ENCODE measurements around the gene TNFRSF11A.

TNFRSF11A gene

DNA sequence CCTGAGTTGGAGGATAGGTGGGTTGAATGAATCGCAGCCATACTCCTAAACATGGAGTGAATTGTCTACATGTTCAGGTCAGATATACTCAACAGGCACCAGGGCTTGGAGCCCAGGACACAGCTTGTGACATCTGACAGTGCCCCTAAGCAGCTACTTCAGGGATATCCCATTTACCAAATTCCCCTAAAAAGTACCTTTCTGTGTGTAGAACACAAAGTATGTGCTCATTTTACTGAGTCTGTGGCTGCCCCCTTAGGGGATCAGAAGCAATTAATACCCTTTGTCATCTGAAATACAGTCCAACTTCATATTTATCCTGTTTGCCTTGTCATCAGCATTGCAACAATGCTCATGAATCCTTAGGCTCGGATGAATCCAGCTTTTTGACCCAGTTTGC is 20.8 kb downstream of the TNFRSF11A start:
- no peak for DNase-seq

DNA sequence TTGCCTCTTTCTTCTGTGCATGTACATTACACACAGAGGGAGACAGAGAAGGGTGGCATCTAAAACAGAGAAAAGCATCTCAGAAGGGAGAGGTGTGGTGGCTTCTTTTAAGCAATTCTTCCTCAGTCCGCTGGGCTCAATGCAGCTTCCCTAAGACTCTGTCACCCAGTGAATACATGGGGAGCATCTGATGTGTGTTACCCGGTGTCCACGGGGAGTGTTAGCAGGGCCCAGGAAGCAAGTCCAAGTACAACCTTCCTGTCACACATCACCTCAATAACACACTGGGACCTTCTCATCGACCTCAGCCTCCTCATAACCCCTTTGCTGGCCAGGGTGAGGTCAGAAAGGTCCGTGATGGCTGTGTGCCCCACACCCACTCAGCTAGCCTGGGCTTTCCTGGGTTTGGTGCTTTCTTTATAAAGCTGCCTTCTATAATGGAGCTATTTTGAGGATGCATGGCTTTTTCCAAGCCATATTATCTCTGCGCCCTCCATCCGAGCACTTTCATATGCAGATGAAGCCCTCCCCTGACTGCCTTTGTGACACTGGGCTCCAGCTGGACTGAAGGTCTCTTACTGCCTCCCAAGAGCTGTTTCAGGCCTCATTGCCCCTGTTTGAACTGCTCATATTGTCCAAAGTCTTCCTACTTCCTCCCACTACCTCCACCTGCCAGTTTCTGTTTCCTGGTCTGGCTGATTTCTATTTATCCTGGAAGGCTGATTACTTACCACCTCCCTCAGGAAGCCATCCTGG is 21.4 kb downstream of the TNFRSF11A start:
- DNase-seq = peak; percentile 26

DNA sequence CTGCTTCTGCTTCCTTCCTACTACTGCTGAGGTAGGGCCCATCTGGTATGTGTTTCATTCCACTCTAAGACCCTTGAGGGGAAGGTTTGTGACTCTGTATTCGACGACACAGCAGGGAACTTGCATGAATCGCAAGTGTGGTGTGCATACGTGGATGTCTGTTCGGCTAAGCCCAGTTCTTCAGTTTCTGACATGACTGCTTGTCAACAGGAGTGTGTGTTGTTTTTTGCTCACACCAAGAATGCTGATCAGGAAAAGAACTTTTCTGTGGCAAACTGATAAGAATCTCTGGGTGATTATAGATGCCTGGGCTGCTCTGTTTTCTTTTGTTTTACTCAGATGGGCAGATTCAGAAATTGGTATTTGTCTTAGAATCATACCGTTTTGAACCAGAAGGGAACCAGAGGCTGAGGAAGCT is 22.0 kb downstream of the TNFRSF11A start:
- DNase-seq = no peak

DNA sequence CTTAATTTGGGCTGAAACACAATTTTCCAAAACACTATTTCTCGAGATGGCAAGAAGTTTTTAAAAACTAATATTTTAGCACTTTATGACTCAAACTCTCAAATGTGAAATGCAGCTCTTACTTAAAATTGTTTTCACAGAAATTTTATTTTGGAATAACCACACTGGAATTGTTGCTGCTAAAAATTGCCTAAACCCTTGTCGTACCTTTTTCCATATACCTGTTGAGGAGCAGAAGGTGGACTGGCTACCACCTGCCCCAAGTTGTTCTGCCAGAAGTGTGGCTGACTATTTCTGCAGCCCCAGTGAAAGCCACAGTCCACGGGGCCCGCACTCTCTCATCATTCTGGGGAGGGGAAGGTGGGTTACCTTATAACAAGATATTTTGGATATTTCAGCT is 23.4 kb downstream of the TNFRSF11A start:
- DNase-seq = no peak

DNA sequence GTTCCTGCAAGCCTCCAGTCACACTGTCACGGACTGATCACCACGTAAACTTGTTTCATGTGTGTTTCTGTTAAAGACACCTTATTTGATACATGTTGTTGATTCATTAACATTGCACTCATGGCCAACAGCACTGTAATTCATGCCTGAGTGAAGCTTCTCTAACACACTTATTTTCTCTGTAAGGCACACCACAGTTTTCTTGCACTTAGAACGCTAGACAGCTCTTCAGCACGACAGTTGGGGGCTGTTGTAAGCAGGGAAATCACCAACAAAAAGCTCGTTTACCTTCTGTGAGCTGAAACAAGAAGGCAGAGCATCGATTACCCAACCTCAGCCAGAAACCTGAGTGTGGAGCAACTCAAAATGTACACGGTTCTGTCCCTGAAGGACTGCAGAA is 28.1 kb downstream of the TNFRSF11A start:
- no peak for DNase-seq

DNA sequence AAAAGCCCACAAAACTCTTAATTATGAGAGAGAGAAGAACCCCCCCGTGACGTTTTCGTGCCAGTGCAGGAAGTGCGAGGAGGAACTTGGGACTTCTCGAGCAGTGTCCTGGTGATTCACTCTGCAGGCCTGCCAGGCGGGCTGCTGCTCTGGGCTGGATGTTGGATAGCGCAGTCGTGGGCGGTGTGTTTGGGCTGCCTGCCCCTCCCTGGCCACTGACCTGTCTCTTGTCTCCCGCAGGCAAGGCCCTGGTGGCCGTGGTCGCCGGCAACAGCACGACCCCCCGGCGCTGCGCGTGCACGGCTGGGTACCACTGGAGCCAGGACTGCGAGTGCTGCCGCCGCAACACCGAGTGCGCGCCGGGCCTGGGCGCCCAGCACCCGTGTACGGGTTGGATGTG is 29.0 kb downstream of the TNFRSF11A start:
- DNase-seq = no peak

DNA sequence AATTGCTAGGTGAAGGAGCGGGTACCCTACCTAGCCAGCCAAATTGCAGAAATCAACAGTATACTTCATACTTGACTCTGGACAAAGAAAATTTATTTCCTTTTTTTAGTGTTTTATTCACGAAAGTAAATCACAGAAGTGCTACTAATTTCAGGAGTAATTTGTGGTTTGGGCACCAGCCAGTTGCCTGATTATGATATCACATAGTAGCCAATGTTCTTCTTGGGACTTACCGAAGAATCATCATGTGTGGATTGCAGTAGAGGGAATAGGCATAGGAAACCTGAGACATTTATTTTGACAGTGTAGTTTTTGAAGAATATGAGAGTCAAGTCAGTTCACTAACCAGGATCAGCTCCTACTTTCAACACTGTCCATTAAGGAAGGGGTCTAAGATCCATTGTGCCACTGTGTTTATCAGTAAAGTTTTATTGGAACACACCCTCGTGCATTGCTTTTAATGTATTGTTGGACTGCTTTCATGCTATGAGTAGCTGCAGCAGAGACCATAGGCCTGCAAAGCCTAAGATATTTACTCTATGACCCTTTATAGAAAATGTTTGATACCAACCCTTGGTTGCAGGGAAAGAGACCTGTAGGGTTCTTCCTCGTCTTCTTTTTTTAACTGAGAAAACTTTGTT is 32.1 kb downstream of the TNFRSF11A start:
- DNase-seq = no peak

DNA sequence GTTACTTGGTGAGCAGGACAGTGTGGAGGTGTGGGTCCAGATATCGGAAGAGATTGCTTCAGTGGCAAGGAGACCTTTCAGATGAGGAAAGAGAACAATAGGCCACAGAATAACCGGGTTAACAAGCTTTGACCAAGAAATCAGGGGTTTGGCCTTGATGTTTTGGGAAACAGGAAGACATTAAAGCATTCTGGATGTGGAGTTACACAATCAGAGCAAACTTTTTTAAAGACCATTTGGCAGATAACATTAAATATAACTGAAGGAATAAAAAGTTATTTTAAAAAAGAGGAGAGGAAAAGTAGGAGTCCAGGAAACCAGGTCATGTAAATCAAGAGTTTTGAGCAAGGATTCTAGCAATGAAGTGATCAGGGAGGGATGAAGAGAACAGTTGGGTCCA is 35.7 kb downstream of the TNFRSF11A start:
- DNase-seq = no peak

DNA sequence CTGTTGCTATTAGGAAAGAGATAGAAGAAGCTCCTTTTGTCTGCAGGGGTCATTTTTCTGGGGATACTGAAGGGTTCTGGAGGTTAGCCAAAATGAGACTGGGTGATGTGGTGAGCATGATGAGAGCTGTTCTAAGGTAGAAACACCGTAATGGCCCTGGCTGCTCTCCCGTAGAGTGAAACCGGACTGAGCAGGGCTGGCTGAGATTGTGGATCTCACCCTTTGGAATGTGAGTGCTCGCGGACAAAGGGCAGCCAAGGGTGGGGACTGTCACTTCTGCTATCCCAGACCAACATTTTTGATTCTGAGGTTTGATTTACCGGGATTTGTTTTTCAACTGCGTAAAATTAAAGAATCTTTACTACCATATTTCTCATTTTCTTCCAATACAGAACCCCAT is 36.2 kb downstream of the TNFRSF11A start:
- no peak for DNase-seq

DNA sequence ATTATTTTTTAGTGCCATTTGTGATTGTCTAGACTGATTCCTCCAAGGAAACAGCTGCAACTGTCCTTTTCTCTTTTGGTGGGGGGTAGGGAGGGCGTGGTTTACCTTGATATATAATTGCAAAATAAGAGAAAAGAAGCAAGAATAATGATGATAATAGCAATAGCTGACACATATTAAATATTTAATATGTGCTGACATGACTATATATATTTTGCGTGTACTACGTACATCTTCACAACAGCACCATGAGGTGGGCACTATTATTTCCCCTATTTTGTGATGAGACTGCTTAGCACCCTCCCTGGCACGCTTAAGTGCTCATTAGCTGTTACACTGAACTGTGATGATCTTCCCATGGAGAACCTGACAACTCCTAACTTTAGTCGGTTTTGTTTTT is 39.4 kb downstream of the TNFRSF11A start:
- no peak for DNase-seq

DNA sequence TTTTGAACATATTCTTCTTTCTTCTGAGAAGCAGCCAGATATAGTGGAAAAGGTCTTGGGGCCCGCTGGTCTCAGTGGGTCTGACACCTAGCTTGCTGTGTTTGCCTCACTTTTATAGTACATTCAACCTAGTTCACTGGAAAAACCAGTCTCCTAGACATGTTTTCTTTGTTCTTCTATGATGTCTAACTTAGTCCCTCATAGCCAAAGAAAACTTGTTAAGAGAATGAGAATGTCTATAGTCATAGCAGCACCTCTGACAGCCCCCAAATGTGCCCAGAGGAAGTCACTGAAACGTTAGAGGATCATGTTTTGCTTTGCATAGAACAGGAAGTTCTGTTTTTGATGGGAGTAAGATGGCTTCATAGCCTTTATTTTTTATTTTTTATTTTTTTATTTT is 40.3 kb downstream of the TNFRSF11A start:
- DNase-seq = no peak

DNA sequence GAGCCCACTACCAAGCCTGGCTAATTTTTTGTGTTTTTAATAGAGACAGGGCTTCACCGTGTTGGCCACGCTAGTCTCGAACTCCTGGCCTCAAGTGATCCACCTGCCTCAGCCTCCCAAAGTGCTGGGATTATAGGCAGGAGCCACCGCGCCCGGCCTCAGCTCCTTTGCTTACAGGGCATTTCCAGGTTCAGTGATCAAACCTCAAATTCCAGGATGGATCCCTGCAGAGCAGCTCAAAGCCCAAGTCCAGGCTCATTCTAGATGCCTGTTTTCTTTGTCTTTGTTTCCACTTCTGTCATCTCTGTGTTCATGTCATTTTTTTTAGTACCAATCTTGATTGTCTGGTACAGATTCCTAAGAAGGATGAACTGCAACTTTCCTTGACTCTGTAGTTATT is 41.9 kb downstream of the TNFRSF11A start:
- no peak for DNase-seq

DNA sequence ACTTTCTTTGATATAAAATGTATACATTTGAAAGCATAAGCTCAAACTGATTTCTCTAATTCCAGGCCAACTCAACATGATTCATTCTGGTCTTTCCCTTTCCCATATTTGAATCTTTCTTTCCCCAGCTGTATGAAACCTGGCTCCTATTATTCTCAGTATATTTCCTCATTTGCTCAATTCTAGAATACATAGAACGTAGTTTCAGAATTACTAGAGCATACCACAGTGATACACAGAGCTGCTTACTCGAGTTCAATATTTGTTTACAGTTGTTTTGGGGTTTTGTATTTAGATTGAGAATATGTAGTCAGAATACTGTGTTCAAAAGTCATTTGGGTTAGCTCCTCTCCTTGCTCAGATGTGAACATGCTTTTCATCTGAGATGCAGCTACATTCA is 43.0 kb downstream of the TNFRSF11A start:
- DNase-seq = no peak

DNA sequence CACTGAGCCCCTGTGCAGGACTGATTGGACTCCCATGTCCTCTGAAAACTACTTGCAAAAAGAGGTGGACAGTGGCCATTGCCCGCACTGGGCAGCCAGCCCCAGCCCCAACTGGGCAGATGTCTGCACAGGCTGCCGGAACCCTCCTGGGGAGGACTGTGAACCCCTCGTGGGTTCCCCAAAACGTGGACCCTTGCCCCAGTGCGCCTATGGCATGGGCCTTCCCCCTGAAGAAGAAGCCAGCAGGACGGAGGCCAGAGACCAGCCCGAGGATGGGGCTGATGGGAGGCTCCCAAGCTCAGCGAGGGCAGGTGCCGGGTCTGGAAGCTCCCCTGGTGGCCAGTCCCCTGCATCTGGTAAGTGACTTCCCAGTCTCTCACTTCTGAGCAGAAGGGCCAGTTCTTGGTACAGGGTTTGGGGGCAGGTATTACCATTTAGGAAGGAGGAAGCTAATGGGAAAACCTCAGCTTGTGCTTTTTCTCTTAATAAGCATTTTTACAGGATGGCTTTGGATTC is 44.1 kb downstream of the TNFRSF11A start:
- DNase-seq = no peak

DNA sequence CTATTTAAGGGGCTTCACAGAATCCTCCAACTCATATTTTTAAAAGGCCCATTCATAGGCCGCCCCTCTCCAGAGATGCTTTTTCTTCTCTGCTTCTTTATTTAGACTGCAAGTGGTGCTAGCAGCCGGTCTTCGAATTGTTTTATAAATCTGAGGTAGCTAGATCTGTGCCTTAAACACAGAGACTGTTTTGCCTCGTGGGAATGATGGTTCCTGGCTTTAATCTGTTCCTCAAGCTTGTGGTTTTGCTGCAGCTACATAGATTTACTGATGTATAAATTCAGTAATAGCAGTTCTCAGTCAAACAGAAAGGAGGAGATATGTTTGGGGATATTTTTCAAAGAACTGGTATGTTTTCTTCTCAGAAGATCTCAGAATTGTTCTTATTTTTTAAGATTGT is 45.3 kb downstream of the TNFRSF11A start:
- no peak for DNase-seq

DNA sequence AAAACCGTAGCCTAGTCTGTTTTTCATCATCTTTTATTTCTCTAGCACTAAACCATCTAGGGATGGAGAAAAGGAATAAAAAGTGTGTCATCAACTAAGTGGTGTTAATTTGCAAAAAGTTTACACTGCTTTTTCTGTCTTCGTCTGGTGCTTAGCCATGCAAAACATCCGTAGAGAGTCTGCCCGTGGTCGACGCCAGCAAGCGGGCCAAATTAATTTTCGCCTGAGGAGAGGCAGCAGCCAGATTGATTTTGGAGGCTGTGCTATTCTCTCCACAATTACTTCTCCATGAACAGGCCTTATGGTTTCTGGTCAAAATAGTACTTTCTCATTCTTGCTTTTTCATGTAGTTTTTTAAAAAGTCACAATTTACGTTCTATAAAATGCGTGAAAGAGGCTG is 46.3 kb downstream of the TNFRSF11A start:
- no peak for DNase-seq

DNA sequence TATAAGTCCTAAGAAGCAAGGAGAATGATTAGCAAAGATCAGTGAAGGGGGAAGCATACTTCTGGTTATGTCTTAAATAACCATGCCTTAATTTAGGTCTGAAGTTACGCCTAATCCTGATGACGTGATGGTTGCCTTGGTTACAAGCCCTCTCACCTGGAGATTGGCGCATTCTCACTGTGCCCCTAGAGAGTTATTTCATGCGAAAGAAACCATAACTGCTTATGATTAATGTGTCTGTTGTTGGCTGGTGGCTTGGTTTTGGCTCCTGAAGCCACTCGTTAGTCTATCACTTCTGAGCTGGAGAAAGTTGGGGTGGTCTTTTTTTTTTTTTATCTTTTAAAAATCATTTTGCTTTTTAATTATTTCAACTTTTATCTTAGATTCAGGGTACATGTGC is 47.0 kb downstream of the TNFRSF11A start:
- peak; percentile 37 for DNase-seq

DNA sequence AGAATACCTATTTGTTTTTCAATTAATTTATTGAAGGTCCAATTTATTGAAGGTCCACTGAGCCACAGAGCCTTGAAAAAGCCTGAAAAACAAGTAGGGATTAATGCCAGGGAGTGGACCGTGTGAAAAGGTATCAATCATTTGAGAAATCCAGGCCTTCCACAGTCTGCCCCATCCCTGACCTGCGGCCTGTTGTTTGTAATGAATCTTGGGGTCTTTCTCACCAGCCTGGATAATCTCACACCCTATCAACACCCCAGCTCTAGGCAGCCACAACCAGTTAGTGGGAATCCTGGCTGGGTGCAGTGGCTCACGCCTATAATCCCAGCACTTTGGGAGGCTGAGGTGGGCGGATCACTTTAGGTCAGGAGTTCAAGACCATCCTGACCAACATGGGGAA is 47.8 kb downstream of the TNFRSF11A start:
- DNase-seq = no peak

DNA sequence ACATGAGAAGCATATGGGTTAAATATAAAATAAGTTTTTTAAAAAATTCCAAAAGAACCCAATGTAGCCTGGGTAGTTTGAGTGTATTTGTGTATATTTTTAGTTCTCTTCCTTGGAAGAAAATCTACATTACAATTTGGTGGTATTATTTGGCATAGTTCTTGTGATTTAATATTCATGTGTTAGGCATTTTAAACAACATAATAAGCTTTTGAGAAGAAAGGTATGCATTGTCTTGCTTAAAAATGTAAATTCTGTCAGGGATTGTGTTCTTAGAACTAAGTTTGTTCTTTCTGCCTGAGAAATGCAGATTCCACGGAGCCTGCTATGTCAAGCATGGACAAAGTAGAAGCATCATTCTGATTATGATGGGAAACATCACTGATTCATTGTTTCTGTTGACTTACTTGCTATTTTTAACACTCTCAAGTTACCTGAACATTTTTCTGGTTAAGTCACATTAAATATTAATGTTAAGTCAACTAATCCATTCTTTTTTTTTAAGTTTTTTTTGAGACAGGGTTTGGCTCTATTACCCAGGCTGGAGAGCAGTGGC is 49.4 kb downstream of the TNFRSF11A start:
- no peak for DNase-seq

DNA sequence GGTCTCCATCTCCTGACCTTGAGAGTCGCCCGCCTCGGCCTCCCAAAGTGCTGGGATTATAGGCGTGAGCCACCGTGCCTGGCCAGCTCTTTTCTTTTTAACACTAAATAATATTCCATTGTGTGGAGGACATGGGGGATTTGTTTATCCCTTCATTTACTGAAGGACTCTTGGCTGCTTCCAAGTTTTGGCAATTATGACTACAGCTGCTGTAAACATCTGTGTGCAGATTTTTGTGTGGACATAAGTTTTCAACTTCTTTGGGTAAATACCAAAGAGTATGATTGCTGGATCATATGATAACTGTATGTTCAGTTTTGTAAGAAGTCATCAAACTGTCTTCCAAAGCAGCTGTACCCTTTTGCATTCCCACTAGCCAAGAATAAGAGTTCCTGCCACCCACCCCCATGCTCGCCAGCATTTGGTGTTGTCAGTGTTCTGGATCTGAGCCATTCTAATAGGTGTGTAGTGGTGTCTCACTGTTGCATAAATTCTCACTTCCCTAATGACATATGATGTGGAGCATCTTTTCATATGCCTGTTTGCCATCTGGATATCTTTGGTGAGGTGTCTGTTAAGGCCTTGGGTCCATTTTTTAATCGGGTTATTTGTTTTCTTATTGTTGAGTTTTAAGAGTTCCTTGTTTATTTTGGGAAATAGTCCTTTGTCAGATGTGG is 52.2 kb downstream of the TNFRSF11A start:
- DNase-seq = no peak

DNA sequence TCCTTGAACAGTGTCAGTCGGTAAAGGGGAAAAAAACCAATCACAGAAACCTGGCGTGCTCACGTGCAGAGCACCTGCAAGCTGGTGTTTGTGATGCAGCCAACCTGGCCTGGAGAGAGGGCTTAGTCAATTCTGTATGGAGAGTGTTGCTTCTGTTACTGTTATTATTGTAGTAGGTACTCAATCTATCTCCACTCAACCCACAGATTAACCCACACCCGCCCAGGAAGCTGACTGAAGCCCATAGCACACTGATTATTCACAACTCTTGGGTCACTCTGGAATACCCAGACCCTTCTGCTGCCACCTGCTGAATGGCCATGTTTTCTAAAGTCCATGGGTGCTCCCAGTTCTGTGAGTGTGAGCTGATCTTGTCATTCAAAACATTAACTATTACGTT is 53.9 kb downstream of the TNFRSF11A start:
- DNase-seq = no peak

DNA sequence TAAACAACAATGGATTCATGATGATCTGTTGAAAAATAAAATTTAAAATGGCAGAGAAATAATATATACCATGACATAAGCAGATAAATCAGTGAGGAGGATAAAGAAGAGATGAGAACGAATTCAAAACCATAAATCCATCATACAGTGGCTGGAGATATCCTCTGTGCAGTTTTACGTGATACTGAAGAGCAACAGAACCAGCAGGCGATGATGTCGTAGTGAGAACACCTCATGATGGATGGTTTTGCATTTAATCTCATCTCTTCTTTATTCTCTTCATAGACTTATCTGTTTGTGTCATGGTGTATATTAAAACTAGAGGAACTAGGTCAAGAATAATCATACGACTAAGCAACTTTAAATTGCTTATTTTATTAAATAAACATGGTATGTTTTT is 56.3 kb downstream of the TNFRSF11A start:
- DNase-seq = no peak

DNA sequence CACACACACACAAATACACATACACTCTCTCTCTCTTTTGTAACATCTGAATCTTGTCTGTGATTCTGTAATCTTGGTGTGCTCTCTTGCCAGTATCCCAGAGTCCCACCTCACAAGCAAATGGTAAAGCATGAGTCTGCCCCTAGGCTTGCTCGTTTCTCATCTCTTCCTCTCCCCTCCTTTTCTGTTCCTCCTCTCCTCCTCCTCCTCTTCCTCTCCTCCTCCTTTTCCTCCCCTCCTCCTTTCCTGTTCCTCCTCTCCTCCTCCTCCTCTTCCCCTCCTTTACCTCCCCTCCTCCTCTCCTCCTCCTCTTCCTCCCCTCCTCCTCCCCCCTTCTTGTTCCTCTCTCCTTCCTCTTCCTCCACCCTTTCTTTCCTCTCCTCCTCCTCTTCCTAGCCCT is 59.0 kb downstream of the TNFRSF11A start:
- DNase-seq = no peak

DNA sequence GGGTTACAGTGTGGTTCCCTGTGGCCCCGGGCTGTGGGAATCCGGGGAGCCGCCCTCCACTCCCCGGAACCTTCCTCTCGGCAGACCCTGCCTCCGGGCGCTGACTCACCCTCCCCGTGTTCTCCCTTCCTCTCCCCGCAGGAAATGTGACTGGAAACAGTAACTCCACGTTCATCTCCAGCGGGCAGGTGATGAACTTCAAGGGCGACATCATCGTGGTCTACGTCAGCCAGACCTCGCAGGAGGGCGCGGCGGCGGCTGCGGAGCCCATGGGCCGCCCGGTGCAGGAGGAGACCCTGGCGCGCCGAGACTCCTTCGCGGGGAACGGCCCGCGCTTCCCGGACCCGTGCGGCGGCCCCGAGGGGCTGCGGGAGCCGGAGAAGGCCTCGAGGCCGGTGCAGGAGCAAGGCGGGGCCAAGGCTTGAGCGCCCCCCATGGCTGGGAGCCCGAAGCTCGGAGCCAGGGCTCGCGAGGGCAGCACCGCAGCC is 59.5 kb downstream of the TNFRSF11A start:
- no peak for DNase-seq
